GM12865 (cell line): Measurements from ENCODE around the gene FEZ2.

Source experiments
- DNase-seq: peaks from one replicate; pipeline ENCODE4 v3.0.0; 2010; ENCODE audit warnings: low read depth
- H3K4me3 ChIP-seq: 2 replicates; pipeline ENCODE4 v1.5.1; 2011; ENCODE audit warnings: mild to moderate bottlenecking, low read depth, low read length, control low read depth
- TF ChIP-seq, protein P1 (sequence below): IDR thresholded peaks from 2 replicates; pipeline ENCODE4 v1.5.1; 2011; ENCODE audit warnings: low read length, control low read depth, low read depth, inconsistent platforms; ENCODE audit not compliant: insufficient read depth; ENCODE audit errors: missing control alignments

The FEZ2 gene

DNA sequence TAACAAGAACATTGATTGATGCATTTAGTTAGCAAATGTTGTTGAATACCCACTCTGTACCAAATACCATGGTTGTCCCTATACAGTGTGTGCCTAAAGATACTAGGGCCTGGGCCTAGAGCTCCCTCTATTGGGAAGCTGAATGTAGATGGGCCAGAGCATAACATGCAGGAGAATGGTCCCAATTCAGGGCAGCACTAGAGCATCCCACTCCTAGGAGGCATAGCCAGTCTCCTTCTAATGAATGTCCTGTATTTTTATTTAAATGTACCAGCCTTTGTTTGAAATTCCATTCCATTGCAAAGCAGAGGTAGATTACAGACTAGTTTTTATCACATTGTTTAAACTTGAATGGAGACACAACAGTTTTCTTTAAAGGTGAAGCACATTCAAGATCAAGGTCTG is 90.6 kb downstream of the FEZ2 start:
- TF ChIP-seq, protein P1, sequence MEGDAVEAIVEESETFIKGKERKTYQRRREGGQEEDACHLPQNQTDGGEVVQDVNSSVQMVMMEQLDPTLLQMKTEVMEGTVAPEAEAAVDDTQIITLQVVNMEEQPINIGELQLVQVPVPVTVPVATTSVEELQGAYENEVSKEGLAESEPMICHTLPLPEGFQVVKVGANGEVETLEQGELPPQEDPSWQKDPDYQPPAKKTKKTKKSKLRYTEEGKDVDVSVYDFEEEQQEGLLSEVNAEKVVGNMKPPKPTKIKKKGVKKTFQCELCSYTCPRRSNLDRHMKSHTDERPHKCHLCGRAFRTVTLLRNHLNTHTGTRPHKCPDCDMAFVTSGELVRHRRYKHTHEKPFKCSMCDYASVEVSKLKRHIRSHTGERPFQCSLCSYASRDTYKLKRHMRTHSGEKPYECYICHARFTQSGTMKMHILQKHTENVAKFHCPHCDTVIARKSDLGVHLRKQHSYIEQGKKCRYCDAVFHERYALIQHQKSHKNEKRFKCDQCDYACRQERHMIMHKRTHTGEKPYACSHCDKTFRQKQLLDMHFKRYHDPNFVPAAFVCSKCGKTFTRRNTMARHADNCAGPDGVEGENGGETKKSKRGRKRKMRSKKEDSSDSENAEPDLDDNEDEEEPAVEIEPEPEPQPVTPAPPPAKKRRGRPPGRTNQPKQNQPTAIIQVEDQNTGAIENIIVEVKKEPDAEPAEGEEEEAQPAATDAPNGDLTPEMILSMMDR: peak; percentile 81
- H3K4me3 ChIP-seq: no peak overlapping the region
- peak; percentile 52 for DNase-seq
